NB4 (cell line): Measurements from ENCODE around the gene HSPB8.

Experiments used
- MYC ChIP-seq: IDR thresholded peaks from 2 replicates; pipeline ENCODE4 v1.6.1; 2011; ENCODE audit warnings: low read depth, low read length
- POLR2A ChIP-seq: IDR thresholded peaks from 2 replicates; pipeline ENCODE4 v1.6.1; 2011; ENCODE audit warnings: mild to moderate bottlenecking; ENCODE audit not compliant: insufficient read length; ENCODE audit errors: extremely low read depth
- TF ChIP-seq, protein P1 (sequence below): IDR thresholded peaks from one replicate; pipeline ENCODE4 v1.5.1; 2012; ENCODE audit warnings: low read depth, low read length

GRCh38 chr12:119207063-119207560, 28.4 kb downstream of the HSPB8 start:
- TF ChIP-seq, protein P1, sequence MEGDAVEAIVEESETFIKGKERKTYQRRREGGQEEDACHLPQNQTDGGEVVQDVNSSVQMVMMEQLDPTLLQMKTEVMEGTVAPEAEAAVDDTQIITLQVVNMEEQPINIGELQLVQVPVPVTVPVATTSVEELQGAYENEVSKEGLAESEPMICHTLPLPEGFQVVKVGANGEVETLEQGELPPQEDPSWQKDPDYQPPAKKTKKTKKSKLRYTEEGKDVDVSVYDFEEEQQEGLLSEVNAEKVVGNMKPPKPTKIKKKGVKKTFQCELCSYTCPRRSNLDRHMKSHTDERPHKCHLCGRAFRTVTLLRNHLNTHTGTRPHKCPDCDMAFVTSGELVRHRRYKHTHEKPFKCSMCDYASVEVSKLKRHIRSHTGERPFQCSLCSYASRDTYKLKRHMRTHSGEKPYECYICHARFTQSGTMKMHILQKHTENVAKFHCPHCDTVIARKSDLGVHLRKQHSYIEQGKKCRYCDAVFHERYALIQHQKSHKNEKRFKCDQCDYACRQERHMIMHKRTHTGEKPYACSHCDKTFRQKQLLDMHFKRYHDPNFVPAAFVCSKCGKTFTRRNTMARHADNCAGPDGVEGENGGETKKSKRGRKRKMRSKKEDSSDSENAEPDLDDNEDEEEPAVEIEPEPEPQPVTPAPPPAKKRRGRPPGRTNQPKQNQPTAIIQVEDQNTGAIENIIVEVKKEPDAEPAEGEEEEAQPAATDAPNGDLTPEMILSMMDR = no peak
- no peak for TF ChIP-seq MYC
- no peak for TF ChIP-seq POLR2A
